NCI-H526 (cell line): ENCODE data around the gene FAM177B.
"Not testable (repeated sequence)": the region's sequence is repeated elsewhere in the genome, so short reads cannot be mapped to it uniquely, and the experiment has no call there.

Source experiments
- DNase-seq, 2 experiments: peaks; one replicate each; lab custom pipeline; 2025; lab: John Stamatoyannopoulos, UW

Gene FAM177B

GRCh38 chr1:222739929-222740328, 2.9 kb downstream of the FAM177B start:
- no peak for DNase-seq

- DNase-seq: not testable (repeated sequence)
Measured at GRCh38 chr1:222741630-222742457, 4.8 kb downstream of the FAM177B start.

- no peak for DNase-seq
Measured at GRCh38 chr1:222749927-222750326, 12.9 kb downstream of the FAM177B start.

GRCh38 chr1:222750651-222751050, 13.6 kb downstream of the FAM177B start:
- DNase-seq: no peak

GRCh38 chr1:222751255-222751654, 14.3 kb downstream of the FAM177B start:
- no peak for DNase-seq

- no peak for DNase-seq
Measured at GRCh38 chr1:222754366-222755139, 17.6 kb downstream of the FAM177B start.

GRCh38 chr1:222757646-222758268, 20.8 kb downstream of the FAM177B start:
- DNase-seq: no peak

- DNase-seq: no peak
Measured at GRCh38 chr1:222759451-222760035, 22.5 kb downstream of the FAM177B start.

- DNase-seq: no peak
Measured at GRCh38 chr1:222761083-222761482, 24.1 kb downstream of the FAM177B start.

- not testable (repeated sequence) for DNase-seq
Measured at GRCh38 chr1:222762178-222762577, 25.2 kb downstream of the FAM177B start.

GRCh38 chr1:222767152-222767571, 30.2 kb downstream of the FAM177B start:
- DNase-seq: no peak

GRCh38 chr1:222768592-222768991, 31.6 kb downstream of the FAM177B start:
- no peak for DNase-seq

- no peak for DNase-seq
Measured at GRCh38 chr1:222769181-222769580, 32.2 kb downstream of the FAM177B start.

- no peak for DNase-seq
Measured at GRCh38 chr1:222769971-222770620, 33.1 kb downstream of the FAM177B start.

- no peak for DNase-seq
Measured at GRCh38 chr1:222772996-222773379, 36.0 kb downstream of the FAM177B start.

- DNase-seq: no peak
Measured at GRCh38 chr1:222777463-222777862, 40.5 kb downstream of the FAM177B start.

- DNase-seq: no peak
Measured at GRCh38 chr1:222777977-222778376, 41.0 kb downstream of the FAM177B start.

- DNase-seq: no peak
Measured at GRCh38 chr1:222781251-222781650, 44.2 kb downstream of the FAM177B start.

- no peak for DNase-seq
Measured at GRCh38 chr1:222783051-222783450, 46.0 kb downstream of the FAM177B start.

GRCh38 chr1:222784371-222784770, 47.4 kb downstream of the FAM177B start:
- no peak for DNase-seq

GRCh38 chr1:222784916-222785315, 47.9 kb downstream of the FAM177B start:
- no peak for DNase-seq

- DNase-seq: no peak
Measured at GRCh38 chr1:222785529-222785928, 48.5 kb downstream of the FAM177B start.
